ENCODE measurements around the gene DNAH2.

The DNAH2 gene

DNA sequence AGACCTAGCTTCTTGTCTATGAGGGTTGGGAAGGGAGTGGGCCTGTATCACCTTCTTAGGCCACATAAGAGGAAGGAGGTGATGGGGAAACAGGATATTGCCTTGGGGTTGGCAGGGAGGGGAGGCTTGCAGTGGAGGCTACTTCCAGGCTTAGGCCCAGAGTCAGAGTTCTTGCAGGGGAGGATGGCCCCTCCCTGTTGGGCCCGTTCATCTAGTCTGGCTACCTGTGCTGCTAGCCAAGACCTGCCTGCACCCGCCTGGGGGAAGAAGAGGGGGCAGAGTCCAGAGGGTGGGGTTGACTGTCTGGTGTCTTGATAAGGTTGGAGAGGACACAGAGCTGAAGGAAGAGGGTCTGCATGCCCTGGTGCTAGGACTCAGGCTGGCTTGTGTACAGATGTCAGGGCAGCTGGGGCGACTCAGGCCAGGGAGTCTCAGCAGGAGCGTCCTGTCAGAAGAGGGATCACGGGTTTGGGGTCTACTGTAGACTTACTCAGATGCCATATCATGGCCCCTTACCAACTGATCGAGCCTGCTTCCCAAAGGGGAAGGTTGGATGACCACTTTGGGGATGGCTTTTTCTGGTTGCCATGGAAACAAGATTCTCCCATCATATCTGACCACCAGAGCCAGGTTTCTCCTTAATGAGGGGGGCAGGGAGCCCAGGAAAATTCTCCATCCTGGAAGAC, 121.8 kb downstream of the DNAH2 start:
- DNase-seq (ENCODE audit: low spot score) = no peak

GRCh38 chr17:7839876-7840261, 122.3 kb downstream of the DNAH2 start:
- DNase-seq (ENCODE audit: low spot score) = peak; percentile 66

DNA sequence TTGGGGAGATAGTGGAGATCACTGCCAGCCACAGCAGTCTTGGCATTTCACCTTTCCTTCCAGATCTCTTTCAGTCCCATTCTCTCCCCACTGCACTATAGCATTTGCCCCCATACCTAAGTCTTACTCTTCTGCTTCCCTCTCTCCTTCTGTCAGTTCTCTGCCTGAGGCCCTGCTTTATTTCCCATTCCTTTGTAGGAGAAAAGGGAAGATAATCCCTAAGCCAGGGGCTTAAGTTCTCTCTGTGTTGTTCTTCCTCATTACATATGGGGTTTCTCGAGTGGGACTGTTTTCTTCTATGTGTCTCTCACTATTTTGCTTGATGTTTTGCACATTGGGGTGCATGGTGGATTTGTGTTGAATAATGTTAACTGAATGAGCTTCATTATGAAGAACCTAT, 122.9 kb downstream of the DNAH2 start:
- no peak for DNase-seq (ENCODE audit: low spot score)

DNA sequence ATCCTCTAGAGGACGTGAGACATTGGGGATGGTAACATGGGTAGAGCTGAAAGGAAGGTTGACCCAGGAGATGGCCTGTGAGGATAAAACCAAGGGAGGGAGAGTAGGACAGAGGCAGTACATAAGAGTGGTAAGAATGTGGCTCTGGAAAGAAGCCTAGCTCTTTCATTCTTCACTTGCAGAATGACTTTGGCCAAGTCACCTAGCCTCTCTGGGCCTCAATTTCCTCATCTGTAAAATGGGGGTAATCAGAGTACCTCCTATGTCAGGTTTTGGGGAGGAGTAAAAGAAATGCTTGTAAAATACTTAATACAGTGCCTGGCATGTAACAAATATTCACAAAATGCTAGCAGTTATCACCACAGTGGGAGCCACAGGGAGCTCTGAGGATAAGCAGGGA, 123.3 kb downstream of the DNAH2 start:
- peak; percentile 25 for DNase-seq (ENCODE audit: low spot score)

GRCh38 chr17:7841396-7841914, 123.9 kb downstream of the DNAH2 start:
- peak; percentile 78 for DNase-seq (ENCODE audit: low spot score)

- DNase-seq (ENCODE audit: low spot score) = peak; percentile 83
These were observed 124.4 kb downstream of the DNAH2 start for GRCh38 chr17:7841915-7842379.

- DNase-seq (ENCODE audit: low spot score) = peak; percentile 77
These were observed 125.1 kb downstream of the DNAH2 start for GRCh38 chr17:7842380-7843256.

- DNase-seq (ENCODE audit: low spot score) = no peak
These were observed 125.7 kb downstream of the DNAH2 start for GRCh38 chr17:7843257-7843535.

- DNase-seq (ENCODE audit: low spot score) = peak; percentile 83
These were observed 126.2 kb downstream of the DNAH2 start for GRCh38 chr17:7843536-7844291.

DNA sequence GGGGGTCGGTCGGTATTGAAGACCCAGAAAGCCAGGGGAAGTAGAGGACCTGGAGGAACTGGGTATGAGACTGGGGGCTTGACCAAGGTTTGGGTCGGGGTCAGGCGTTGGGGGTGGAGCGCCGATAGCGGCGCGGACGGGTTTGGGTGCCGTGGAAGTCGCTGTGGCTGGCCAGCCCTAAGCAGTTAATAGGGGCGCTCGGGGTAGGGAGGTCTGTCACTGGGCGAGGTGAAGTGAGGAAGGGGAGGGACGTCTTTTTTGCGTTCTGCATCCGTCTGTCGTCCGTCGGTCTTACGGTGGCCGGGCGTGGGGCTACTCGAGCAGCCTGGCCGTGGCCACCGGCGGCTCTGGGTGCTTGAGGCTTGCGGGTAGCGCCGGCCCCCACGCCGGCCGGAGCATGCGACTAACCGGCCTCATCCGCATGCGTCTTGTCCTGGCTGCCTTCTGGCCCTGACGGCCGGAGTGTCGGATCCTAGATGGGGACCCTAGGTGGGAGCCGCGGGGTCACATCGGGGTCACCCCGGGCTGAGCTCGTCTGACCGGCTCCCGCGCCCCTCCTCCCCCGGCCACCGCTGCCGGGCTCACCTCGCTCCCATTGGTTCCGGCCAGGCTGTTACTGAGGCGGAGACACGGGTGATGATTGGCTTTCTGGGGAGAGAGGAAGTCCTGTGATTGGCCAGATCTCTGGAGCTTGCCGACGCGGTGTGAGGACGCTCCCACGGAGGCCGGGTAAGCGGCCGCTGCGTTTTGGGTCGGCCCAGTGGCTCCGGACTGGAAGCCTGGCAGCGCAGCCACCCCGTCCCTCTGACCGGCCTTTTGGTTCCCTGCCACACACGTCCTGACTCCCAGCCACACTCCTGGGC, 127.0 kb downstream of the DNAH2 start:
- peak; percentile 90 for DNase-seq (ENCODE audit: low spot score)

DNA sequence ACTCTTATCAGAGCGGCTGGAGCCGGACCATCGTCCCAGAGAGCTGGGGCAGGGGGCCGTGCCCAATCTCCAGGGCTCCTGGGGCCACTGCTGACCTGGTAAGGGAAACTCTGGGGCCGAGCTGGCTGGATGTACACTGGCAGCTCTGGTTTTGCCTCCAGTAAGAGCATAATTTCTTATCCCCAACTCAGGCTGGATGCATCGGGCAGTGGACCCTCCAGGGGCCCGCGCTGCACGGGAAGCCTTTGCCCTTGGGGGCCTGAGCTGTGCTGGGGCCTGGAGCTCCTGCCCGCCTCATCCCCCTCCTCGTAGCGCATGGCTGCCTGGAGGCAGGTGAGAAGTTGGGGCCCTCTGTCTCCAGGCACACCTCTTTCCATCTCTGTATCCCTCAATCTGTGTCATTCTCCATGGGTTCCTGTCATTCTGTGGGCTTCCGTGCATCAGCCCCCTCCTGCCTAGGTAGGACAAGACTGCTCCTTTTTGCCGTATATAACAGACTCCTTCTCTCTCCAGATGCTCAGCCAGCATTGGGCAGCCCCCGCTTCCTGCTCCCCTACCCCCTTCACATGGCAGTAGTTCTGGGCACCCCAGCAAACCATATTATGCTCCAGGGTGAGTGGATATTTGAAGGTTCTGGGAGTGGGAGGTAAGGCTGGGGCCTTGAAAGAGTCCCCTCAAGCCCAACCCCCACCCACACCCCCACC, 128.0 kb downstream of the DNAH2 start:
- no peak for DNase-seq (ENCODE audit: low spot score)

DNA sequence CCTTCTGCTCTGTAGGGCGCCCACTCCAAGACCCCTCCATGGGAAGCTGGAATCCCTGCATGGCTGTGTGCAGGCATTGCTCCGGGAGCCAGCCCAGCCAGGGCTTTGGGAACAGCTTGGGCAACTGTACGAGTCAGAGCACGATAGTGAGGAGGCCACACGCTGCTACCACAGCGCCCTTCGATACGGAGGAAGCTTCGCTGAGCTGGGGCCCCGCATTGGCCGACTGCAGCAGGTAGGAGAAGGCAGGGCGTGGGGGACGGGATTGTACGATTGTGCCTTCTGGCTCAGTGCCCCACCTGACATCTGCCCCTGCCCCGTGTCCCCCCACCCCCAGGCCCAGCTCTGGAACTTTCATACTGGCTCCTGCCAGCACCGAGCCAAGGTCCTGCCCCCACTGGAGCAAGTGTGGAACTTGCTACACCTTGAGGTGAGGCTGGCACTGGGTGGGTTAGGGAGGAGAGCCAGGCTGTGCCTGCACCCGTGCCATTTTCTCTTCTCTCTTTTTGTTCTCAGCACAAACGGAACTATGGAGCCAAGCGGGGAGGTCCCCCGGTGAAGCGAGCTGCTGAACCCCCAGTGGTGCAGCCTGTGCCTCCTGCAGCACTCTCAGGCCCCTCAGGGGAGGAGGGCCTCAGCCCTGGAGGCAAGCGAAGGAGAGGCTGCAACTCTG, 128.7 kb downstream of the DNAH2 start:
- DNase-seq (ENCODE audit: low spot score) = no peak

DNA sequence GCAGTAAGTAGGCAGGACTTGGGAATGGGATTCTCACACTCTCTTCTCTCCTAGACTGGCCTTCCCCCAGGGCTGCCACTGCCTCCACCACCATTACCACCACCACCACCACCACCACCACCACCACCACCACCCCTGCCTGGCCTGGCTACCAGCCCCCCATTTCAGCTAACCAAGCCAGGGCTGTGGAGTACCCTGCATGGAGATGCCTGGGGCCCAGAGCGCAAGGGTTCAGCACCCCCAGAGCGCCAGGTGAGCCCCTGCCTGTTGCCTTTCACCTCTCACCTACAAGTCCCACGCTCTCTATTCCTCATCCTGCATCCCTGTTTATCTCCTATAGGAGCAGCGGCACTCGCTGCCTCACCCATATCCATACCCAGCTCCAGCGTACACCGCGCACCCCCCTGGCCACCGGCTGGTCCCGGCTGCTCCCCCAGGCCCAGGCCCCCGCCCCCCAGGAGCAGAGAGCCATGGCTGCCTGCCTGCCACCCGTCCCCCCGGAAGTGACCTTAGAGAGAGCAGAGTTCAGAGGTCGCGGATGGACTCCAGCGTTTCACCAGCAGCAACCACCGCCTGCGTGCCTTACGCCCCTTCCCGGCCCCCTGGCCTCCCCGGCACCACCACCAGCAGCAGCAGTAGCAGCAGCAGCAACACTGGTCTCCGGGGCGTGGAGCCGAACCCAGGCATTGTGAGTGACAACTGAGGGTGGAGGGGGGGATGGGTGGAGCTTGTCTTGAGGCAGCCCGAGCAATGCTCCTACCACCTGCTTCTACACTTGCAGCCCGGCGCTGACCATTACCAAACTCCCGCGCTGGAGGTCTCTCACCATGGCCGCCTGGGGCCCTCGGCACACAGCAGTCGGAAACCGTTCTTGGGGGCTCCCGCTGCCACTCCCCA, 129.5 kb downstream of the DNAH2 start:
- no peak for DNase-seq (ENCODE audit: low spot score)

- no peak for DNase-seq (ENCODE audit: low spot score)
These were observed 130.6 kb downstream of the DNAH2 start for GRCh38 chr17:7848131-7848579.

- DNase-seq (ENCODE audit: low spot score) = no peak
These were observed 131.2 kb downstream of the DNAH2 start for GRCh38 chr17:7848739-7849129.

DNA sequence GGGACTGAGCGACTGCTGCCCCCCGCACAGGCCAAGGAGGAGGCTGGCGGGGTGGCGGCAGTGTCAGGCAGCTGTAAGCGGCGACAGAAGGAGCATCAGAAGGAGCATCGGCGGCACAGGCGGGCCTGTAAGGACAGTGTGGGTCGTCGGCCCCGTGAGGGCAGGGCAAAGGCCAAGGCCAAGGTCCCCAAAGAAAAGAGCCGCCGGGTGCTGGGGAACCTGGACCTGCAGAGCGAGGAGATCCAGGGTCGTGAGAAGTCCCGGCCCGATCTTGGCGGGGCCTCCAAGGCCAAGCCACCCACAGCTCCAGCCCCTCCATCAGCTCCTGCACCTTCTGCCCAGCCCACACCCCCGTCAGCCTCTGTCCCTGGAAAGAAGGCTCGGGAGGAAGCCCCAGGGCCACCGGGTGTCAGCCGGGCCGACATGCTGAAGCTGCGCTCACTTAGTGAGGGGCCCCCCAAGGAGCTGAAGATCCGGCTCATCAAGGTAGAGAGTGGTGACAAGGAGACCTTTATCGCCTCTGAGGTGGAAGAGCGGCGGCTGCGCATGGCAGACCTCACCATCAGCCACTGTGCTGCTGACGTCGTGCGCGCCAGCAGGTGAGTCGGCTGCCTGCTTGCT, 131.7 kb downstream of the DNAH2 start:
- DNase-seq (ENCODE audit: low spot score) = no peak

DNA sequence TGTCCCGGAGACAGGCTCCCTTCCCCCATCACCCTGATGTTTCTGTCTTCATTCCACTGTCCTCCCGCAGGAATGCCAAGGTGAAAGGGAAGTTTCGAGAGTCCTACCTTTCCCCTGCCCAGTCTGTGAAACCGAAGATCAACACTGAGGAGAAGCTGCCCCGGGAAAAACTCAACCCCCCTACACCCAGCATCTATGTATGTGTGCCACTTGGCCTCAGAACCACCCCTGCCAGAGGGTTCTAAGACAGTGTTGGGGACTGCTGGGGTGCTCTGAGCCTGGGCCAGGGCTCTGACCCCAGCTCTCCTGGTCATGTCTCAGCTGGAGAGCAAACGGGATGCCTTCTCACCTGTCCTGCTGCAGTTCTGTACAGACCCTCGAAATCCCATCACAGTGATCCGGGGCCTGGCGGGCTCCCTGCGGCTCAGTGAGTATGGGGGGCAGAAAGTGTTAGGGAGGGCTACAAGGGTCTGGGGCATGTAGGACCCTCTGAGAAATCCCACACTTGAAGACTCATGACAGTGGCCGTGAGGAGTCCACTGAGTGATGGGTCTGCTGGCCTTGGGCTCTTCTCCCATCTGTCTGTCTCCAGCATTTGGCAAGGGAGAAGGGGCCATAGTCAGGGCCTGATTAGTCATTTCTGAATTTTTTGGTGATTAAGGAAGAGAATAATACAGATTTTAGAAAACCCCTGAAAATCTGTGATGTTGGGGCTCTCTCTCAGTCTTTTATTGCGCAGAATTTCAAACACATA, 132.4 kb downstream of the DNAH2 start:
- no peak for DNase-seq (ENCODE audit: low spot score)
